ENCODE results near the gene LYSMD4. TPM values are rescaled to one million over a fixed set of nuclear protein-coding genes. Genes with fewer than 3 reads are reported as not detected.

The LYSMD4 gene
- total RNA-seq, 4 donors from 2014 or later = 5.7 to 12.6 (median 8.6) TPM

DNA sequence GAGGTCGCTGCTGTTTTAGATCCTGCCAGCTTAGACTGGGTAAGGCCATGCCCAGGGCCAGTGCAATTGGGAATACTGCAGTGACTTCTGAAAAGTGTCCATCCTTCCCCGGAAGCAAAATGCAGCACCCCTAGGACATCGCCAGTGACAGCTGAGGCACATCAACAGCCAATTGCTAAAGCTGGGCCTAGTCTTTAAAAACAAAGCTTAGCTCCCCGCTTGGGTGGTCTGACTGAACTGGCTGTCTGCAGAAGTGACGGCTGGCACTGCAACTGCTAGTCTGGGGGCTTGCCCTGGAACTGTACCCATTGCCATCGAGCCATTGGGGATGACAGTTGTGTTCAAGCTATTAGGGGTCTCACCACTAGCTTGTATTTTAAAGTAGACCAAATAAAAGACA, 4.3 kb downstream of the LYSMD4 start:
- TF ChIP-seq, protein P1, sequence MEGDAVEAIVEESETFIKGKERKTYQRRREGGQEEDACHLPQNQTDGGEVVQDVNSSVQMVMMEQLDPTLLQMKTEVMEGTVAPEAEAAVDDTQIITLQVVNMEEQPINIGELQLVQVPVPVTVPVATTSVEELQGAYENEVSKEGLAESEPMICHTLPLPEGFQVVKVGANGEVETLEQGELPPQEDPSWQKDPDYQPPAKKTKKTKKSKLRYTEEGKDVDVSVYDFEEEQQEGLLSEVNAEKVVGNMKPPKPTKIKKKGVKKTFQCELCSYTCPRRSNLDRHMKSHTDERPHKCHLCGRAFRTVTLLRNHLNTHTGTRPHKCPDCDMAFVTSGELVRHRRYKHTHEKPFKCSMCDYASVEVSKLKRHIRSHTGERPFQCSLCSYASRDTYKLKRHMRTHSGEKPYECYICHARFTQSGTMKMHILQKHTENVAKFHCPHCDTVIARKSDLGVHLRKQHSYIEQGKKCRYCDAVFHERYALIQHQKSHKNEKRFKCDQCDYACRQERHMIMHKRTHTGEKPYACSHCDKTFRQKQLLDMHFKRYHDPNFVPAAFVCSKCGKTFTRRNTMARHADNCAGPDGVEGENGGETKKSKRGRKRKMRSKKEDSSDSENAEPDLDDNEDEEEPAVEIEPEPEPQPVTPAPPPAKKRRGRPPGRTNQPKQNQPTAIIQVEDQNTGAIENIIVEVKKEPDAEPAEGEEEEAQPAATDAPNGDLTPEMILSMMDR (IDR thresholded peaks at IDR 0.05; ENCODE audit: low read depth) = no peak

GRCh38 chr15:99727733-99728132, 5.5 kb downstream of the LYSMD4 start:
- TF ChIP-seq, protein P1 (IDR thresholded peaks at IDR 0.05; ENCODE audit: low read depth) = no peak

GRCh38 chr15:99727330-99727729, 5.9 kb downstream of the LYSMD4 start:
- TF ChIP-seq, protein P1 (IDR thresholded peaks at IDR 0.05; ENCODE audit: low read depth) = no peak

DNA sequence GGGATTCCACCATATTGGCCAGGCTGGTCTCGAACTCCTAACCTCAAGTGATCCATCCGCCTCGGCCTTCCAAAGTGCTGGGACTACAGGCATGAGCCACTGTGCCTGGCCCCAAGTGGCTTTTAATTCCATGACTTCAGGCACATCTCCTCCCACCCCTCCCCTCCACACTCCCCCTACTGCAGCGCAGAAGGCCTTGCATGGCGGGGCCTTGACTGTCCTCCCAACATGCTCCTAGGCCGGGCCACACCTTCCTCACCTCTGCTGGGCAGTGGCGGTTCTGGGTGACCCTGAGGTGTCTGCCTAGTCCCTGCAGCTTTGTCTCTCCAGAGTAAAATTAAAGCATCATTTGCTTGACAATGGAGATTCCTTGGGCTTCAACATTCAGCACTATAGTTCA, 6.9 kb downstream of the LYSMD4 start:
- TF ChIP-seq, protein P1 (IDR thresholded peaks at IDR 0.05; ENCODE audit: low read depth) = no peak

DNA sequence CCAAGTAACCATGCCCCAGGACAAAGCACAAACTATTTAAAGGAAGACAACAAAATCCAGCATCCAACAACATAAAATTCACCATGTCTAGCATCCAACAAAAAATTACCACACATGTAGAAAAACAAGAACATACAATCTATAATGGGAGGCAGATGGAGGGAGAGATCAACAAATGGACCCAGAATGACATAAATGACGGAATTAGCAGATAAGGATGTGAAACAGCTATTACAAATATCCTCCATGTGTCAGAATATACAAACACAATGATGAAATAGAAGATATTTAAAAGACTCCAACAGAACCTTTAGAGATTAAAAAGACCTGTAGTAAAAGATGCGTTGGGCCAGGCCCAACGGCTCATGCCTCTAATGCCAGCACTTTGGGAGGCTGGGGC, 10.8 kb downstream of the LYSMD4 start:
- TF ChIP-seq, protein P1 (IDR thresholded peaks at IDR 0.05; ENCODE audit: low read depth) = no peak

DNA sequence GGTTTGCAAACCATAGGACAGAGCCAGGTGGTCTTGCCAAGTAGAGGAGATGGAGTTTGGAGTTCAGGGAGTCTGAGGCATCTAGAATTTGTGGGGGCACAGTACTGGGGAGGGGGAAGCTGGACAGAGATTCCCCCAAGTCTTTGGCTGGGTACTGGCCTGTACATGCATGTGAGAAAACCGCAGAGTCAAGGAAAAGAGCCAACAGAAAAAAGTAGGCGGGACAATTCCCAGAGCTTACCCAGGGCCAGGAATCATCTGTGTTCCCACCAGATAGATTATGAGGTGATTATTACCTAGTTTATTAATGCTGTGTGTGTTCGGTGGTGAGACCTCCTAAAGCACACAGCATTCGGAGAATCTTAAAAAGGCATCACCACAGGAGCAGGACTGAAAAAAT, 11.3 kb downstream of the LYSMD4 start:
- TF ChIP-seq, protein P1 (IDR thresholded peaks at IDR 0.05; ENCODE audit: low read depth) = no peak

- TF ChIP-seq, protein P1 (IDR thresholded peaks at IDR 0.05; ENCODE audit: low read depth) = no peak
Observed at GRCh38 chr15:99721104-99721778, 12.0 kb downstream of the LYSMD4 start.
